Caco-2 (cell line): ENCODE results near the gene ALG9. TPM values are rescaled to one million over a fixed set of nuclear protein-coding genes. Genes with fewer than 3 reads are reported as not detected.

Experiments
- BruUV-seq: library from RNA; stranded (reverse); fragments of 400-500 nt; replicated peaks from 2 replicates; lab custom pipeline; 2021; lab: Mats Ljungman, UMichigan
- CTCF ChIA-PET: fragments of 300-600 bp; sonication (Branson Sonifier 250); formaldehyde crosslinking; loops from one replicate; lab custom pipeline; 2022; ENCODE audit warnings: antibody characterized with exemption; lab: Charles Lee
- POLR2A ChIA-PET: fragments of 300-600 bp; sonication (Branson Sonifier 250); formaldehyde crosslinking; loops from one replicate; lab custom pipeline; 2022; ENCODE audit warnings: antibody characterized with exemption; lab: Charles Lee
- DNase-seq, 2 experiments: peaks; one replicate each; pipeline versions ENCODE4 v3.0.0 to v3.0.0-alpha.2; 2020 to 2022
- H3K27me3 ChIP-seq: replicated peaks from 2 replicates; pipeline ENCODE4 v1.6.0; 2011; ENCODE audit warnings: low read length; ENCODE audit not compliant: control insufficient read depth, insufficient read depth
- H3K36me3 ChIP-seq: 2 replicates; pipeline ENCODE4 v1.5.1; 2011; ENCODE audit warnings: low read length; ENCODE audit not compliant: control insufficient read depth, insufficient read depth
- H3K4me1 ChIP-seq: fragments of 250-450 bp; sonication (Bioruptor Pico); 2 replicates; pipeline ENCODE4 v1.5.1; 2020; ENCODE audit warnings: mild to moderate bottlenecking
- H3K4me3 ChIP-seq: 2 replicates; pipeline ENCODE4 v1.5.1; 2011; ENCODE audit warnings: low read depth, mild to moderate bottlenecking, control low read depth, low read length
- H3K9me3 ChIP-seq: fragments of 250-450 bp; sonication (Bioruptor Pico); 2 replicates; pipeline ENCODE4 v1.5.1; 2020; ENCODE audit warnings: mild to moderate bottlenecking, moderate library complexity
- H3K27ac Mint-ChIP-seq: one replicate; pipeline ENCODE4 v1.8.0; 2022; ENCODE audit warnings: mixed read lengths; ENCODE audit not compliant: unreplicated experiment
- H3K27me3 Mint-ChIP-seq: one replicate; pipeline ENCODE4 v1.8.0; 2022; ENCODE audit warnings: mixed read lengths; ENCODE audit not compliant: insufficient read depth, unreplicated experiment
- H3K36me3 Mint-ChIP-seq: one replicate; pipeline ENCODE4 v1.8.0; 2022; ENCODE audit warnings: mild to moderate bottlenecking, mixed read lengths; ENCODE audit not compliant: insufficient read depth, unreplicated experiment
- H3K4me1 Mint-ChIP-seq: one replicate; pipeline ENCODE4 v1.8.0; 2022; ENCODE audit warnings: low read depth, mixed read lengths; ENCODE audit not compliant: unreplicated experiment
- H3K4me3 Mint-ChIP-seq: one replicate; pipeline ENCODE4 v1.8.0; 2022; ENCODE audit warnings: mild to moderate bottlenecking, moderate library complexity, mixed read lengths; ENCODE audit not compliant: unreplicated experiment
- H3K9me3 Mint-ChIP-seq: one replicate; pipeline ENCODE4 v1.8.0; 2022; ENCODE audit warnings: mixed read lengths; ENCODE audit not compliant: unreplicated experiment
- intact Hi-C: fragments of 100-400 bp; cut with micrococcal nuclease; formaldehyde crosslinking; loops from one replicate; pipeline ENCODE4 v1.10.0; 2022; ENCODE audit not compliant: unreplicated experiment
- total RNA-seq: library from RNA; stranded (reverse); gene quantifications from 2 replicates; pipeline ENCODE4 v1.2.3, GENCODE V29; 2022
- TF ChIP-seq, protein P1 (sequence below), 2 experiments: fragments of 200-600 bp in 1 of 2; IDR thresholded peaks; 1 replicate in 1 of 2; 2 replicates in 1 of 2; pipeline versions ENCODE4 v1.5.1 to v1.8.0; 2011 to 2022; ENCODE audit warnings: antibody characterized with exemption in 1 of 2, control low read depth in 1 of 2, inconsistent platforms in 1 of 2, low read depth in 1 of 2, low read length in 1 of 2, mild to moderate bottlenecking in 1 of 2, moderate library complexity in 1 of 2; ENCODE audit not compliant: insufficient read depth in 1 of 2, severe bottlenecking in 1 of 2, unreplicated experiment in 1 of 2

ALG9 gene
- total RNA-seq, 1 experiment from 2014 or later: 57.4 TPM

DNA sequence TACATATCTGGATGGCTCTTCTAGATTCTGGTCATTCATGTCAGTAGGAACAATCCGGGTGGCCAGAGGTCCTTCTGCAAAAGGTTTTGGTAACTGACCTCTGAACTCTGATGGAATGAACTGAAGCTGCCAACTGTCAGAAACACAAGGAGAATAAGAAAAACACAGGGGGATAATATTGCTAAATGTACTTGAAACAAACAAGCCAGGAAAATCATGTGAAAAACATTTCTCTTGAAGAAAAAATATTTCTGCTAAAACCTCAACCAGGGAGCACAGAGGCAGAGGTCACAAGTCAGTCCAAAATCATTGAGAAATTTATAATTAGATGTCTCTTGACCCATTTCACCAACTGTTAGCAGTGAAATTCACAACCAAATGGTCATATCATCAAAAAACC, 35.2 kb downstream of the ALG9 start:
- peaks cover 23% of the 10 kb centered on the region for H3K4me1 ChIP-seq
- no peaks in the 10 kb centered on the region for H3K9me3 ChIP-seq
- intact Hi-C loops: no loop called here
- no peaks in the 10 kb centered on the region for H3K27me3 Mint-ChIP-seq
- CTCF ChIA-PET: no interaction called here
- H3K4me3 Mint-ChIP-seq: no peak overlapping the region
- H3K27me3 ChIP-seq: no peaks in the 10 kb centered on the region
- POLR2A ChIA-PET: no interaction called here
- DNase-seq: no peak
- H3K4me1 Mint-ChIP-seq: peaks cover 28% of the 10 kb centered on the region
- no TSS peak for BruUV-seq
- no peak overlapping the region for H3K4me3 ChIP-seq
- H3K9me3 Mint-ChIP-seq: no peaks in the 10 kb centered on the region
- TF ChIP-seq, protein P1, sequence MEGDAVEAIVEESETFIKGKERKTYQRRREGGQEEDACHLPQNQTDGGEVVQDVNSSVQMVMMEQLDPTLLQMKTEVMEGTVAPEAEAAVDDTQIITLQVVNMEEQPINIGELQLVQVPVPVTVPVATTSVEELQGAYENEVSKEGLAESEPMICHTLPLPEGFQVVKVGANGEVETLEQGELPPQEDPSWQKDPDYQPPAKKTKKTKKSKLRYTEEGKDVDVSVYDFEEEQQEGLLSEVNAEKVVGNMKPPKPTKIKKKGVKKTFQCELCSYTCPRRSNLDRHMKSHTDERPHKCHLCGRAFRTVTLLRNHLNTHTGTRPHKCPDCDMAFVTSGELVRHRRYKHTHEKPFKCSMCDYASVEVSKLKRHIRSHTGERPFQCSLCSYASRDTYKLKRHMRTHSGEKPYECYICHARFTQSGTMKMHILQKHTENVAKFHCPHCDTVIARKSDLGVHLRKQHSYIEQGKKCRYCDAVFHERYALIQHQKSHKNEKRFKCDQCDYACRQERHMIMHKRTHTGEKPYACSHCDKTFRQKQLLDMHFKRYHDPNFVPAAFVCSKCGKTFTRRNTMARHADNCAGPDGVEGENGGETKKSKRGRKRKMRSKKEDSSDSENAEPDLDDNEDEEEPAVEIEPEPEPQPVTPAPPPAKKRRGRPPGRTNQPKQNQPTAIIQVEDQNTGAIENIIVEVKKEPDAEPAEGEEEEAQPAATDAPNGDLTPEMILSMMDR (IDR thresholded peaks at IDR 0.05; ENCODE audit: insufficient read depth in 1 of 2, low read depth in 1 of 2, low read length in 1 of 2, severe bottlenecking in 1 of 2, unreplicated experiment in 1 of 2): no peak
- H3K36me3 ChIP-seq: peaks cover 4% of the 10 kb centered on the region; the same call in 1 of the 2 replicates
- H3K36me3 Mint-ChIP-seq: peaks cover 12% of the 10 kb centered on the region
- peak overlapping the region; percentile 24 for H3K27ac Mint-ChIP-seq

GRCh38 chr11:111835665-111836064, 35.7 kb downstream of the ALG9 start:
- Histone ChIP-seq H3K9me3 (no peaks in the 10 kb centered on the region), H3K4me3 (no peak overlapping the region), H3K36me3 (peaks cover 4% of the 10 kb centered on the region; the same call in 1 of the 2 replicates), H3K27me3 (no peaks in the 10 kb centered on the region), H3K4me1 (peaks cover 18% of the 10 kb centered on the region)
- TF ChIP-seq, protein P1 (IDR thresholded peaks at IDR 0.05; ENCODE audit: insufficient read depth in 1 of 2, low read depth in 1 of 2, low read length in 1 of 2, severe bottlenecking in 1 of 2, unreplicated experiment in 1 of 2): no peak
- BruUV-seq: no TSS peak
- peaks cover 24% of the 10 kb centered on the region for H3K4me1 Mint-ChIP-seq
- intact Hi-C loops: no loop called here
- no peaks in the 10 kb centered on the region for H3K27me3 Mint-ChIP-seq
- H3K9me3 Mint-ChIP-seq: no peaks in the 10 kb centered on the region
- ChIA-PET CTCF (interaction anchor here (2.5 kb wide), 1 partner anchor 70 kb away, joined by 14 read pairs; the partner anchor contains the start of gene PPP2R1B), POLR2A (no interaction called here)
- no peak overlapping the region for H3K4me3 Mint-ChIP-seq
- H3K36me3 Mint-ChIP-seq: peaks cover 12% of the 10 kb centered on the region
- peak overlapping the region; percentile 24 for H3K27ac Mint-ChIP-seq
- DNase-seq: no peak

GRCh38 chr11:111834432-111835163, 36.8 kb downstream of the ALG9 start:
- no peaks in the 10 kb centered on the region for H3K9me3 ChIP-seq
- no peak overlapping the region for H3K4me3 Mint-ChIP-seq
- ChIA-PET POLR2A (no interaction called here), CTCF (interaction anchor here (1.6 to 2.5 kb wide), 2 partner anchors 11 to 68 kb away, joined by 5 to 14 read pairs; partner anchors contain the start of gene PPP2R1B)
- DNase-seq: no peak
- peaks cover 4% of the 10 kb centered on the region; the same call in 1 of the 2 replicates for H3K36me3 ChIP-seq
- H3K27me3 Mint-ChIP-seq: no peaks in the 10 kb centered on the region
- no peak overlapping the region for H3K27ac Mint-ChIP-seq
- peaks cover 13% of the 10 kb centered on the region for H3K4me1 Mint-ChIP-seq
- no TSS peak for BruUV-seq
- intact Hi-C loops: no loop called here
- H3K4me3 ChIP-seq: no peak overlapping the region
- TF ChIP-seq, protein P1 (IDR thresholded peaks at IDR 0.05; ENCODE audit: insufficient read depth in 1 of 2, low read depth in 1 of 2, low read length in 1 of 2, severe bottlenecking in 1 of 2, unreplicated experiment in 1 of 2): no peak
- no peaks in the 10 kb centered on the region for H3K27me3 ChIP-seq
- no peaks in the 10 kb centered on the region for H3K9me3 Mint-ChIP-seq
- H3K4me1 ChIP-seq: peaks cover 9% of the 10 kb centered on the region
- peaks cover 12% of the 10 kb centered on the region for H3K36me3 Mint-ChIP-seq
